Left lung (tissue), 10 donors: ENCODE results near the gene C1QTNF6. TPM values are rescaled to one million over a fixed set of nuclear protein-coding genes. Genes with fewer than 3 reads are reported as not detected.

Source experiments
- ATAC-seq: fragments of 200-7000 bp; cut with Tn5 transposase; one replicate; pipeline ENCODE4 v1.9.1; 2020; ENCODE audit warnings: moderate library complexity
- DNase-seq, 4 donors: peaks; one replicate each; pipeline ENCODE4 v3.0.0-alpha.2; 2013 to 2020
- H3K27ac ChIP-seq, 2 donors: fragments of 200-600 bp; sonication (generic) in 1 of 2; one replicate each; pipeline versions ENCODE4 v1.5.0 to v1.8.0; 2020 to 2021
- H3K27me3 ChIP-seq, 2 donors: fragments of 200-600 bp; sonication (generic) in 1 of 2; one replicate each; pipeline versions ENCODE4 v1.5.0 to v1.8.0; 2020 to 2021
- H3K36me3 ChIP-seq, 2 donors: fragments of 200-600 bp; sonication (generic) in 1 of 2; one replicate each; pipeline versions ENCODE4 v1.5.0 to v1.8.0; 2020 to 2021
- H3K4me1 ChIP-seq, 2 donors: fragments of 200-600 bp; one replicate each; pipeline ENCODE4 v1.8.0; 2021
- H3K4me3 ChIP-seq, 2 donors: fragments of 200-600 bp; sonication (generic) in 1 of 2; one replicate each; pipeline versions ENCODE4 v1.5.0 to v1.8.0; 2020 to 2021; ENCODE audit warnings: mild to moderate bottlenecking in 1 of 2
- H3K9me3 ChIP-seq, 2 donors: fragments of 200-600 bp; sonication (generic) in 1 of 2; one replicate each; pipeline versions ENCODE4 v1.5.0 to v1.8.0; 2020 to 2021
- intact Hi-C, 2 donors: fragments of 100-400 bp; cut with DNase I; formaldehyde crosslinking; loops; one replicate each; pipeline versions ENCODE4 v1.11.2 to v1.14.2; 2022
- polyA plus RNA-seq, 6 donors: library from polyadenylated mRNA; unstranded; fragments of 120-200 nt; gene quantifications; one replicate each; pipeline ENCODE4 v1.2.1, GENCODE V29; 2013; ENCODE audit not compliant: insufficient read length in 6 of 6
- total RNA-seq, 2 donors: library from RNA; stranded (reverse); fragmentation: NEBNext Ultra II Directional; extraction: Animal tissue kit (Norgen Biotek cat#: 25700); gene quantifications; one replicate each; pipeline ENCODE4 v1.2.1, GENCODE V29; 2021
- TF ChIP-seq, protein P1 (sequence below), 2 donors: fragments of 200-600 bp; sonication (generic) in 1 of 2; IDR thresholded peaks; one replicate each; pipeline versions ENCODE4 v1.5.0 to v1.8.0; 2021; ENCODE audit warnings: antibody characterized with exemption in 2 of 2
- donor health status: DM: no; HTN: yes; CAD: no.
- donor health status: DM: no; HTN: no; CAD: no.

The C1QTNF6 gene
- total and polyA plus RNA-seq, 8 donors, result 7.2 to 28.8 (median 24.4) TPM

DNA sequence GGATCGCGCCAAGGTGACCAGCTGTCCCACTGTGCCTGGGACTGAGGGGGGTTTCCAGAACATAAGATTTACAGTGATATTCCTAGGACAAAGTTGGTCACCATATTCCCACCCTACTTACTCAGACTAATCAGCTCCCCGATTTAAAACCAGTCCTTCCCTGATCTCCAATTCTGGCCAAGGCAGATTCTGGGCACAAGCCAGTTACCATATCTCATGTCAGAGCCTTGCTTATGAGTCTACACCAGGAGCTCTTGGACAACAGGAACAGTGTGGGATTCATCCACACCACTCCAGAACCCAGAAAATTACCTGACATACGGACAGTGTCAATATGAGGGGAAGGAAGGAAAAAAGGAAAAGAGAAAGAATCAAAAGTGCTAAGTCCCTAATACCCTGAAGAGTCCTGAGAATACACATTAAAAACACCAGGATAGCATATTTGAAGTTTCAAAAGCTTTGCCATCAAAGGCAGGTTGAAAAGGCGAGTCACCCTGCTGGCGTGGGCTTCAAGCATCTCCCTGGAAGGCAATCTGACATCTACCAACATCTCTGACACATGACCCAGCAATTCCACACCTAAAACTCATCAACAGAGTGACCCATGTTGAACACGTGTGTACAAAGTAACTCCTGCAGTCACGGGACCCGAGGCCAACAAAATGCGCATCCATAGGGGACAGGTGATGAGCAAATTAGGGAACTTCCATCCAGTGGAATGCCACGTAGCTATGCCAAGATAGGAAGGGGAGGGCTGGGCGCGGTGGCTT lies 30.3 kb downstream of the C1QTNF6 start:
- Histone ChIP-seq H3K36me3 (no peaks in the 10 kb centered on the region), H3K9me3 (peaks cover 0 to 6% of the 10 kb centered on the region in 2 donors), H3K27ac (no peak overlapping the region), H3K4me1 (peaks cover 0 to 3% of the 10 kb centered on the region in 2 donors), H3K27me3 (no peaks in the 10 kb centered on the region), H3K4me3 (no peak overlapping the region)
- DNase-seq (peak in 1 of 4 donors; percentile 46), ATAC-seq (no peak)
- TF ChIP-seq, protein P1, sequence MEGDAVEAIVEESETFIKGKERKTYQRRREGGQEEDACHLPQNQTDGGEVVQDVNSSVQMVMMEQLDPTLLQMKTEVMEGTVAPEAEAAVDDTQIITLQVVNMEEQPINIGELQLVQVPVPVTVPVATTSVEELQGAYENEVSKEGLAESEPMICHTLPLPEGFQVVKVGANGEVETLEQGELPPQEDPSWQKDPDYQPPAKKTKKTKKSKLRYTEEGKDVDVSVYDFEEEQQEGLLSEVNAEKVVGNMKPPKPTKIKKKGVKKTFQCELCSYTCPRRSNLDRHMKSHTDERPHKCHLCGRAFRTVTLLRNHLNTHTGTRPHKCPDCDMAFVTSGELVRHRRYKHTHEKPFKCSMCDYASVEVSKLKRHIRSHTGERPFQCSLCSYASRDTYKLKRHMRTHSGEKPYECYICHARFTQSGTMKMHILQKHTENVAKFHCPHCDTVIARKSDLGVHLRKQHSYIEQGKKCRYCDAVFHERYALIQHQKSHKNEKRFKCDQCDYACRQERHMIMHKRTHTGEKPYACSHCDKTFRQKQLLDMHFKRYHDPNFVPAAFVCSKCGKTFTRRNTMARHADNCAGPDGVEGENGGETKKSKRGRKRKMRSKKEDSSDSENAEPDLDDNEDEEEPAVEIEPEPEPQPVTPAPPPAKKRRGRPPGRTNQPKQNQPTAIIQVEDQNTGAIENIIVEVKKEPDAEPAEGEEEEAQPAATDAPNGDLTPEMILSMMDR (IDR thresholded peaks at IDR 0.05), result no peak
- intact Hi-C loops, result no loop called here

GRCh38 chr22:37156686-37157435 lies 31.2 kb downstream of the C1QTNF6 start:
- H3K36me3 ChIP-seq, result no peaks in the 10 kb centered on the region
- no peak overlapping the region for H3K27ac ChIP-seq
- ATAC-seq (no peak), DNase-seq (peak in 1 of 4 donors; percentile 37)
- TF ChIP-seq, protein P1 (IDR thresholded peaks at IDR 0.05), result no peak
- H3K4me1 ChIP-seq, result peaks cover 0 to 3% of the 10 kb centered on the region in 2 donors
- H3K9me3 ChIP-seq, result peaks cover 0 to 6% of the 10 kb centered on the region in 2 donors
- no peak overlapping the region for H3K4me3 ChIP-seq
- no peaks in the 10 kb centered on the region for H3K27me3 ChIP-seq
- intact Hi-C loops, result no loop called here

DNA sequence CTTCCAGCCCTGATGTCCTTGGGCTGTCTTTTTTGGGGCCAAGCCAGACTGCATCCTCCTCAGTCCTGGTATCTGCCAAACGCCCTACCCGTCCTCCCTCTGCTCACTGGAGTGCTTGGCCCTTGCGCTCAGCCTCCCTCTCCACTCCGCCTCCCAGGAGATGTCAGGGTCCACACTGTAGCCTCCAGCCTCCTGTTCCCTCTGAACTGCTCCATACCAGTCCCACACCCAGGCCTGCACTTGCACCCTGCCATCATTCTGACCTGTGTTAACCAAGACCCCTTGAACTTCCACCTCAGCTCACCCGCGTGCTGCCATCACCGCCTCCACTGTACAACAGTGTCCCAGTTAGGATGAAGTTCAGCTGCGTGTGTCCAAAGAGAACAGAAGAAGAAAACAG lies 32.1 kb downstream of the C1QTNF6 start:
- intact Hi-C loops, result no loop called here
- H3K27ac ChIP-seq, result no peak overlapping the region
- peaks cover 0 to 3% of the 10 kb centered on the region in 2 donors for H3K4me1 ChIP-seq
- ATAC-seq, result no peak
- H3K4me3 ChIP-seq, result no peak overlapping the region
- TF ChIP-seq, protein P1 (IDR thresholded peaks at IDR 0.05), result no peak
- peak in 1 of 4 donors; percentile 31 for DNase-seq
- H3K27me3 ChIP-seq, result no peaks in the 10 kb centered on the region
- H3K9me3 ChIP-seq, result no peaks in the 10 kb centered on the region
- no peaks in the 10 kb centered on the region for H3K36me3 ChIP-seq

GRCh38 chr22:37154925-37155712 lies 32.9 kb downstream of the C1QTNF6 start:
- Histone ChIP-seq H3K27me3 (no peaks in the 10 kb centered on the region), H3K27ac (no peak overlapping the region), H3K36me3 (no peaks in the 10 kb centered on the region), H3K4me1 (peaks cover 0 to 3% of the 10 kb centered on the region in 2 donors), H3K9me3 (peaks cover 0 to 2% of the 10 kb centered on the region in 2 donors), H3K4me3 (no peak overlapping the region)
- TF ChIP-seq, protein P1 (IDR thresholded peaks at IDR 0.05), result no peak
- ATAC-seq (no peak), DNase-seq (peak in 1 of 4 donors; percentile 34)
- intact Hi-C loops, result no loop called here
